ENCODE measurements around the gene ARHGEF19. TPM values are rescaled to one million over a fixed set of nuclear protein-coding genes. Genes with fewer than 3 reads are reported as not detected.
"Not testable (repeated sequence)": the region's sequence is repeated elsewhere in the genome, so short reads cannot be mapped to it uniquely, and the experiment has no call there.

Gene ARHGEF19
- total and polyA plus RNA-seq, 2 of the 4 experiments (the other 2 are of a cell fraction) = 4.5 to 16.8 TPM

DNA sequence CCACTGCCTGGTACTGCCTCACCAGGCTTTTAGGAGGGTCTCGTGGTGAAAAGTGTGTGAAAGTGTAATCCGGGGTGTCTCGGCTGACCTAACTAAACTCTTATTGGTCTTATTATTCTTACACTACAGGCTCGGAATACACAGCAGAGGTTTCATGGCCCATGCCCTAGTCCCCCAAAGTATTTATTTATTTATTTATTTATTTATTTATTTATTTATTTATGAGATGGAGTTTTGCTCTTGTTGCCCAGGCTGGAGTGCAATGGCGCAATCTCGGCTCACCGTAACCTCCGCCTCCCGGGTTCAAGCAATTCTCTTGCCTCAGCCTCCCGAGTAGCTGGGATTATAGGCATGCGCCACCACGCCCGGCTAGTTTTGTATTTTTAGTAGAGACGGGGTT lies 2.8 kb upstream of the ARHGEF19 start:
- H3K79me1 ChIP-seq (ENCODE audit: low read depth in 1 of 2, low read length in 2 of 2); H3K9me3 ChIP-seq (ENCODE audit: control insufficient read depth, insufficient read depth, low read length); H3K27ac ChIP-seq (ENCODE audit: insufficient read depth, low read length); intact Hi-C loops (cut with micrococcal nuclease); H3K18ac ChIP-seq (ENCODE audit: low read depth, low read length); H3K14ac ChIP-seq (replicated peaks; ENCODE audit: low read depth, low read length); H4K8ac ChIP-seq (ENCODE audit: low read depth in 2 of 2, low read length in 2 of 2); dilution Hi-C loops (cut with HindIII; ENCODE audit: low sequenced_read_pairs, unreplicated experiment); H2BK5ac ChIP-seq (ENCODE audit: low read depth, low read length, poor library complexity, severe bottlenecking); H4K5ac ChIP-seq (ENCODE audit: low read depth, low read length); H3K9me1 ChIP-seq (ENCODE audit: insufficient read depth, low read length); CTCF ChIA-PET; H2AK5ac ChIP-seq (ENCODE audit: low read depth, low read length); H4K20me1 ChIP-seq (ENCODE audit: insufficient read depth, low read length); H2BK120ac ChIP-seq (ENCODE audit: low read depth, low read length); BruUV-seq (replicated peaks); H3K4me2 ChIP-seq (ENCODE audit: low read depth, low read length); H3K4ac ChIP-seq (ENCODE audit: low read depth, low read length); ATAC-seq (ENCODE audit: low read depth); DNase-seq; H3K4me1 ChIP-seq (ENCODE audit: control insufficient read depth, insufficient read depth, low read length); H3K27me3 ChIP-seq (ENCODE audit: control insufficient read depth, insufficient read depth, low read length); H3K23ac ChIP-seq (ENCODE audit: low read depth, low read length); H2AFZ ChIP-seq (replicated peaks; ENCODE audit: low read length, poor library complexity); H3K56ac ChIP-seq (ENCODE audit: extremely low read depth, insufficient read depth, low read length); H2BK20ac ChIP-seq (ENCODE audit: low read depth, low read length); H2BK15ac ChIP-seq (ENCODE audit: low read depth, low read length); in situ Hi-C loops (cut with MboI; ENCODE audit: low sequenced_read_pairs); H3K36me3 ChIP-seq (ENCODE audit: control insufficient read depth, insufficient read depth, low read length); H3K9ac ChIP-seq (ENCODE audit: low read depth, low read length); H2AK9ac ChIP-seq (replicated peaks; ENCODE audit: low read depth, low read length, poor library complexity); H3K4me3 ChIP-seq (ENCODE audit: insufficient read depth, low read depth, low read length); H4K91ac ChIP-seq (ENCODE audit: insufficient read depth, low read depth, low read length): not testable (repeated sequence)
- POLR2A ChIA-PET (ENCODE audit: unreplicated experiment) = interaction anchor here (0.6 kb wide), 1 partner anchor 94 kb away, joined by 4 read pairs; no protein-coding TSS in a partner anchor
- no CpG with 5 or more reads among the region's 14 CpGs for WGBS, 2 experiments (ENCODE audit: extremely low coverage in 2 of 2, insufficient read length in 1 of 2)

DNA sequence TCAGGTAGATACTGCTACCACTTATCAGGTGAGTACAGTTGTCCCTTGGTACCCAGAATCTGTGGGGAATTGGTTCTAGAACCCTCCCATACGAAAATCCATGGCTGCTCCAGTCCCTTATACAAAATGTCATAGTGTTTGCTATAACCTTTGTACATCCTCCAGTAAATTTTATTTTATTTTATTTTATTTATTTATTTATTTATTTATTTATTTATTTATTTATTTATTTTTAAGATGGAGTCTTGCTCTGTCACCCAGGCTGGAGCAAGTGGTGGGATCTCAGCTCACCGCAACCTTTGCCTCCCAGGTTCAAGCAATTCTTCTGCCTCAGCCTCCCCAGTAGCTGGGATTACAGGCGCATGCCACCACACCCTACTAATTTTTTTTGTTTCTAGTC lies 1.1 kb upstream of the ARHGEF19 start:
- BruUV-seq (replicated peaks); H2AK9ac ChIP-seq (replicated peaks; ENCODE audit: low read depth, low read length, poor library complexity); H3K9ac ChIP-seq (ENCODE audit: low read depth, low read length); H3K18ac ChIP-seq (ENCODE audit: low read depth, low read length); H3K4me1 ChIP-seq (ENCODE audit: control insufficient read depth, insufficient read depth, low read length); H3K4ac ChIP-seq (ENCODE audit: low read depth, low read length); intact Hi-C loops (cut with micrococcal nuclease); H2BK5ac ChIP-seq (ENCODE audit: low read depth, low read length, poor library complexity, severe bottlenecking); H3K36me3 ChIP-seq (ENCODE audit: control insufficient read depth, insufficient read depth, low read length); CTCF ChIA-PET; in situ Hi-C loops (cut with MboI; ENCODE audit: low sequenced_read_pairs); H2BK120ac ChIP-seq (ENCODE audit: low read depth, low read length); H3K27me3 ChIP-seq (ENCODE audit: control insufficient read depth, insufficient read depth, low read length); DNase-seq; H3K14ac ChIP-seq (replicated peaks; ENCODE audit: low read depth, low read length); dilution Hi-C loops (cut with HindIII; ENCODE audit: low sequenced_read_pairs, unreplicated experiment); H3K79me1 ChIP-seq (ENCODE audit: low read depth in 1 of 2, low read length in 2 of 2); H3K23ac ChIP-seq (ENCODE audit: low read depth, low read length); ATAC-seq (ENCODE audit: low read depth); POLR2A ChIA-PET (ENCODE audit: unreplicated experiment); H2BK20ac ChIP-seq (ENCODE audit: low read depth, low read length); H2AK5ac ChIP-seq (ENCODE audit: low read depth, low read length); H2AFZ ChIP-seq (replicated peaks; ENCODE audit: low read length, poor library complexity); H3K9me1 ChIP-seq (ENCODE audit: insufficient read depth, low read length); H3K9me3 ChIP-seq (ENCODE audit: control insufficient read depth, insufficient read depth, low read length); H3K4me2 ChIP-seq (ENCODE audit: low read depth, low read length); H3K27ac ChIP-seq (ENCODE audit: insufficient read depth, low read length); H4K20me1 ChIP-seq (ENCODE audit: insufficient read depth, low read length); H2BK15ac ChIP-seq (ENCODE audit: low read depth, low read length); H3K4me3 ChIP-seq (ENCODE audit: insufficient read depth, low read depth, low read length); H4K91ac ChIP-seq (ENCODE audit: insufficient read depth, low read depth, low read length); H4K5ac ChIP-seq (ENCODE audit: low read depth, low read length); H3K56ac ChIP-seq (ENCODE audit: extremely low read depth, insufficient read depth, low read length); H4K8ac ChIP-seq (ENCODE audit: low read depth in 2 of 2, low read length in 2 of 2): not testable (repeated sequence)
- no CpG with 5 or more reads among the region's 3 CpGs for WGBS, 2 experiments (ENCODE audit: extremely low coverage in 2 of 2, insufficient read length in 1 of 2)
